HepG2 (cell line): ENCODE results near the gene RTN4RL2. TPM values are rescaled to one million over a fixed set of nuclear protein-coding genes. Genes with fewer than 3 reads are reported as not detected.
A peak's percentile ranks its signal among the peaks of the same experiment; 100 is the strongest.

Experiments
- ARID4A ChIP-seq: sonication (generic); formaldehyde crosslinking; IDR thresholded peaks from 2 replicates; pipeline ENCODE4 v1.5.0; 2020; ENCODE audit warnings: mild to moderate bottlenecking, missing genetic modification reagents, borderline replicate concordance
- CCDC6 ChIP-seq: sonication (generic); formaldehyde crosslinking; IDR thresholded peaks from 2 replicates; pipeline ENCODE4 v1.8.1; 2022; ENCODE audit warnings: mild to moderate bottlenecking, missing genetic modification reagents, moderate library complexity
- GATAD2A ChIP-seq: IDR thresholded peaks from 2 replicates; pipeline ENCODE4 v1.6.1; 2016
- POGZ ChIP-seq: sonication (generic); formaldehyde crosslinking; IDR thresholded peaks from 2 replicates; pipeline ENCODE4 v1.4.0; 2020; ENCODE audit warnings: mild to moderate bottlenecking, missing genetic modification reagents
- RAD51 ChIP-seq: fragments of 450-650 bp; IDR thresholded peaks from 2 replicates; pipeline ENCODE4 v1.6.1; 2016; ENCODE audit warnings: borderline replicate concordance
- REL ChIP-seq: sonication (generic); formaldehyde crosslinking; conservative IDR thresholded peaks from 2 replicates; pipeline ENCODE4 v1.8.0; 2022; ENCODE audit warnings: mild to moderate bottlenecking, missing genetic modification reagents, moderate library complexity
- SMAD3 ChIP-seq: sonication (generic); formaldehyde crosslinking; IDR thresholded peaks from 2 replicates; pipeline ENCODE4 v1.4.0; 2020; ENCODE audit warnings: missing genetic modification reagents
- SNAPC4 ChIP-seq: sonication (generic); formaldehyde crosslinking; IDR thresholded peaks from 2 replicates; pipeline ENCODE4 v1.4.0; 2020; ENCODE audit warnings: mild to moderate bottlenecking, missing genetic modification reagents
- THAP11 ChIP-seq: IDR thresholded peaks from 2 replicates; pipeline ENCODE4 v1.6.1; 2016; ENCODE audit warnings: missing biosample characterization, missing genetic modification reagents
- ZNF263 ChIP-seq: sonication (generic); formaldehyde crosslinking; IDR thresholded peaks from 2 replicates; pipeline ENCODE4 v1.4.0; 2020; ENCODE audit warnings: missing genetic modification reagents
- ZNF292 ChIP-seq: sonication (generic); formaldehyde crosslinking; IDR thresholded peaks from 2 replicates; pipeline ENCODE4 v1.8.1; 2022; ENCODE audit warnings: mild to moderate bottlenecking, low read depth, missing genetic modification reagents, borderline replicate concordance
- ZNF331 ChIP-seq: sonication (generic); formaldehyde crosslinking; IDR thresholded peaks from 2 replicates; pipeline ENCODE4 v1.4.0; 2020; ENCODE audit warnings: missing genetic modification reagents
- ZNF33A ChIP-seq: sonication (generic); formaldehyde crosslinking; IDR thresholded peaks from 2 replicates; pipeline ENCODE4 v1.5.1; 2020; ENCODE audit warnings: missing genetic modification reagents, mild to moderate bottlenecking, moderate library complexity, borderline replicate concordance
- ZNF609 ChIP-seq: sonication (generic); formaldehyde crosslinking; IDR thresholded peaks from 2 replicates; pipeline ENCODE4 v1.4.0; 2020; ENCODE audit warnings: mild to moderate bottlenecking, missing genetic modification reagents, borderline replicate concordance
- ZNF891 ChIP-seq: sonication (generic); formaldehyde crosslinking; IDR thresholded peaks from 2 replicates; pipeline ENCODE4 v1.5.0; 2020; ENCODE audit warnings: mild to moderate bottlenecking, missing genetic modification reagents
- polyA plus RNA-seq, 8 experiments: library from polyadenylated mRNA; depleted of rRNA in 3 of 8; stranded (reverse) in 7 of 8; unstranded in 1 of 8; fragments of >200 nt; fragmentation: Illumina TruSeq in 4 of 8; extraction: Trizol in 4 of 8; gene quantifications; 2 replicates each; pipeline versions ENCODE4 v1.2.1 to v1.2.3, GENCODE V29; 2011 to 2016; ENCODE audit warnings: low read depth in 4 of 8, missing spikeins in 1 of 8, mixed read lengths in 1 of 8; ENCODE audit not compliant: insufficient read depth in 1 of 8
- total RNA-seq, 5 experiments: library from RNA; depleted of rRNA; stranded (reverse); fragments of >200 nt; fragmentation: Illumina TruSeq; extraction: Trizol; gene quantifications; 2 replicates each; pipeline ENCODE4 v1.2.3, GENCODE V29; 2016; ENCODE audit warnings: low read depth in 1 of 5

The RTN4RL2 gene
- total and polyA plus RNA-seq, 2 of the 13 experiments (the other 11 are each of a cell fraction or from before 2014, with no cell fraction given), result 1.3 to 4.3 TPM

GRCh38 chr11:57456960-57457642 is 3.2 kb upstream of the RTN4RL2 start (continued):
- TF ChIP-seq ZNF292 (CRISPR knock-in tag), result peak; percentile 24; the same call in 1 of the 2 replicates
- no peak for TF ChIP-seq ZNF33A (CRISPR knock-in tag)
- peak; percentile 51 for TF ChIP-seq GATAD2A (CRISPR knock-in tag)
- peak; percentile 42; the same call in 1 of the 2 replicates for TF ChIP-seq ARID4A (CRISPR knock-in tag)
- TF ChIP-seq RAD51, result no peak
- peak; percentile 70 for TF ChIP-seq ZNF891 (CRISPR knock-in tag)
- peak; percentile 33; the same call in 1 of the 2 replicates for TF ChIP-seq POGZ (CRISPR knock-in tag)
- no peak for TF ChIP-seq SNAPC4 (CRISPR knock-in tag)
- TF ChIP-seq CCDC6 (CRISPR knock-in tag), result 0 out of 2 replicates have a peak, but pooled peaks have one; percentile 57
- no peak for TF ChIP-seq REL (CRISPR knock-in tag)
- peak; percentile 55; the same call in 1 of the 2 replicates for TF ChIP-seq ZNF331 (CRISPR knock-in tag)
- peak; percentile 58; the same call in 1 of the 2 replicates for TF ChIP-seq THAP11 (CRISPR knock-in tag)
- 0 out of 2 replicates have a peak, but pooled peaks have one; percentile 57 for TF ChIP-seq SMAD3 (CRISPR knock-in tag)
- 0 out of 2 replicates have a peak, but pooled peaks have one; percentile 27 for TF ChIP-seq ZNF263 (CRISPR knock-in tag)
- 0 out of 2 replicates have a peak, but pooled peaks have one; percentile 19 for TF ChIP-seq ZNF609 (CRISPR knock-in tag)
